Stimulated activated CD4-positive, alpha-beta T cell treated with anti-CD3 and anti-CD28 coated beads, Interleukin-15, amount 100 ng/mL, for 24 hours (primary cell): ENCODE data around the gene CELF1.

Experiments
- DNase-seq: peaks from one replicate; pipeline ENCODE4 v3.0.0-alpha.2; 2020

The CELF1 gene

GRCh38 chr11:47507563-47508239 lies 45.2 kb downstream of the CELF1 start:
- DNase-seq, result no peak

DNA sequence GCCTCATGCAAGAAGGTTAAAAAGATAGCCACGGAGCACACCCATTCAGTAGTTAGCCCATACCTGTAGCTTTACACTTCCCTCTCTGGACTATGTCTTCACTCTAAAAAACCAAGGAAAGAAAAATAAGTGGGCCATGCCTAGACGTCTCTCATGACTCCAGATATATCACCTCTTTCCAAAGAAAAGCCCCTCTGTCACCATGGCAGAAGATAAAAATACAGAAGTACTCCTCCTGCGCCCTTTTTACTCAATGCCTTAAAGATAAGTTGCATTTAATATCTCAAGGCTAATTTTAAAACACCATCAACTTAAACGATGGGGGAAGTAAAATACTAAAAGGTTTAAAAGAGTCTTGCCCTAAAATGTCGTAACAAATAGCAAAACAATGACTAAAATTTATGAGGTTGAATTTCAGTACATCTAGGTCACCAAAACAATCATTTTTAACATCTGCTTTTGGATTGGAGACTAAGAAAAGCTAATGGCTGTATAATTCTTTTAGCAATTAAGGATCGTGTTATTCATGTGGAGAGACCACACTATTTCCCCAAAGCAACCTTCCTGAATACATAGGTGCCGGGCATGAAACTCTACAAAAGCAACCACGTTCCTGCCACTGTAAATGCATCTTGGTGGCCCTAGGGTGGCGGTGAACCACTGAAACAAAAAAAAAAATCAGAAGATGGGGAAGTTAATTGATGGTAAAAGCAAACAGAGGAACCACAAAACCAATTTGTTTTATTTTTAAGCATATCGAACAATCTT lies 46.0 kb downstream of the CELF1 start:
- DNase-seq, result no peak

GRCh38 chr11:47506373-47506772 lies 46.6 kb downstream of the CELF1 start:
- no peak for DNase-seq

GRCh38 chr11:47504910-47505309 lies 48.0 kb downstream of the CELF1 start:
- DNase-seq, result no peak

DNA sequence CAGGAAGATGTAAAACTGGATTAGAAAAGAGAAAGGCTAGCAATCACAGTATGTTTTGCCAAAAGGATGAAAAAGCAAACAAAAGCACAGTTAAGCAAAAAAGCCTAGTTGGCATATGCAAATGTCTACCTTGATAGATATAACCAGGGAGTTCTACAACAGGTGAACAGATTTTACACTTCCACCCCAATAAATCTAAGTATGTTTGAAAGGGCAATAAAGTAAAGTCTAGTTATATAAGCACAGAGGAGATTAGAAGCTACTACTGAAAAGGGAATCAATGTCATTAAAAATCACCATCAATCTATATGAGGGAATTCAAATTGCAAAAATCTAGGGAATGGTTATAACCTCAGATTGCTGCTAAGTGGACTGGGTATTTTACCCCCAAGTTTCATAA lies 49.7 kb downstream of the CELF1 start:
- DNase-seq, result no peak

GRCh38 chr11:47502767-47503166 lies 50.2 kb downstream of the CELF1 start:
- DNase-seq, result no peak

- DNase-seq, result no peak
Observed at GRCh38 chr11:47501101-47501500, 51.8 kb downstream of the CELF1 start.

DNA sequence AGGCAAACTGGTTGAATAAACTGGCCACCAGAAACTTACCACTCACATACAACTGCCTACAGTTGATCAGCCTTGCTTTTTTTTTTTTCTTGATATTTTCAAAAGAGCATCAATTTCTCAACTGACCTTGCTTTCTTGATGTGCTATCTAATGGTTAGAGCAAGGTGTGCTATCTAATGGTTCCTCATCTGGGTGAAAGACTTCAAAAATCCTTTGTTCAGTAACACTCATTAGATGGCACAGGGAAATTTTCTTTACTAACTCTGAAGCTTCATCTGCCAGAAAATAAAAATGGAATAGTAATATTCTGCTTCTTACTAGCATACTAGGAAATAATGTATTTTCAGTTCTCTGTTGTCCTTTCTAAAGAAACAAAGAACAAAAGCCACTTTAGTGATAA lies 52.8 kb downstream of the CELF1 start:
- no peak for DNase-seq

GRCh38 chr11:47499614-47500013 lies 53.3 kb downstream of the CELF1 start:
- DNase-seq, result no peak

- no peak for DNase-seq
Observed at GRCh38 chr11:47499161-47499560, 53.8 kb downstream of the CELF1 start.

DNA sequence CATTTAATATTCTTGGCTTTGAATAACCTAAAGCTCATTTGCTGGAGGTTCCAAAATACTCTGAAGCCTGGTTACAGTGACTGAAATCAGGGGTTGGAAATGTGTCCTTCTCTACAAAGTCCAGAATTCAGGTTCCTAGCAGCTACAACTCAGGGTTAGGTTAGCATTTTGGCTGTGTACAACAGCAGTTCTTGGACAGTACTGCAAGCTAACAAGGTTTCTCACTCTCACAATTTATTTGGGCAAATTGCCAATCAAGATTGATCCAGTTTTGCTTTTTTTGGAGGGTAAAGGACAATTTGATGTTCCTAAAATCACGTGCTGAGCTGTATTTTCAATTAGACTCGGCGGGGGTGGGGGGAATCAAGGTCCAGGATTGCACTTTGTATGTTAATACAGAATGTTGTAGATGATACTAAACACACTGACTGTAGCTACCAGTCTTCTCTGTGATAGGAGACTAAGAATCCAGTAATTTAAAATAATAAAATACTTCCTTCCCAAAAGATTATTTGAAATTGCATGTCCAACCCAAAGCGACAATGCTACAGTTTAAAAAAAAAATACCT lies 54.3 kb downstream of the CELF1 start:
- DNase-seq, result no peak

DNA sequence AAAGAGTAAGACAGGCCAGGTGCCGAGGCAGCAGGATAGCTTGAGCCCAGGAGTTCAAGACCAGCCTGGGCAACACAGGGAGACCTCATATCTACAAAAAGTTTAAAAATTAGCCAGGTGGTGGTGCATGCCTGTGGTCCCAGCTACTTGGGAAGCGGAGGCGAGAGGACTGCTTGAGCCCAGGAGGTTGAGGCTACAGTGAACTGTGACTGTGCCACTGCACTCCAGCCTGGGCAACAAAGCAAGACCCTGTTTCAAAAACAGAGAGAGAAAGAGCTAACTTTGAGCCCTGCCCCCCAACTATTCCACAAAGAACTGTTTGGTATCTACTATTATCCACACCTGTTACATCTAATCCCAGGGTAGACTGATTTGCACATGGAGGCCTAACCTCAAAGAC lies 54.8 kb downstream of the CELF1 start:
- DNase-seq, result no peak

- no peak for DNase-seq
Observed at GRCh38 chr11:47496808-47497207, 56.1 kb downstream of the CELF1 start.

DNA sequence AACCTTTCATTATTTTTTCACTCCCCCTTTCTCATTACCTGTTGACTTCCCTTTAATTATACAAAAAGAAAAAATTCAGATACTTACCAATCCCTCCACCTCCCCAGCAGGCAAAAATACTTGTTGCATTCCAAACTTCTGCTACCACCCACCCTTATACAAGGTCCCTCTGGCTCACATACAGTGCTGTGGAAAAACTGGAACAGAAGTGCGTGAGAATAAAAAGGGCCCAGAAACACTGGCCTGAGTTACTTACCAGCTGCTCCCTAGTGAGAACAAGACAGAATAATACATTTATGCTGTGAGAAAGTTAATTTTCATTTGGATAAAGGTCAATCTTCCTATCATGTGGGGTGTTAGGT lies 57.1 kb downstream of the CELF1 start:
- DNase-seq, result no peak

- DNase-seq, result no peak
Observed at GRCh38 chr11:47495011-47495855, 57.7 kb downstream of the CELF1 start.

DNA sequence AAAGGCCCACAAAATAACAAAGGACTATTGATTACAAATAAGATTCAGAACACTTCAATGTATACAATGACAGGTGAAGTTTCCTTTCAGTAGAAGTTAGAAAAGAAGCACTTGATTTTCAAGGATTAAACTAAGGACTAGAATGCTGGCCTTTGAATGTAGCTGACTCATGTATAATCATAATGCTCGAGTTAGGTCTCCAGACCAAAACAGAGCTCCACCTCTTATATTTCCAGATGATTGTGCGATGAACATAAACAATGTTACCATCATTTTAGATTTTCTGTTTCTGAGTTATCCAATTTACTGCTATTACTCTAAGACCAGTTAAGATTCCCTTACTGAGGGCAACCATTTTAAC lies 63.6 kb downstream of the CELF1 start:
- DNase-seq, result no peak

DNA sequence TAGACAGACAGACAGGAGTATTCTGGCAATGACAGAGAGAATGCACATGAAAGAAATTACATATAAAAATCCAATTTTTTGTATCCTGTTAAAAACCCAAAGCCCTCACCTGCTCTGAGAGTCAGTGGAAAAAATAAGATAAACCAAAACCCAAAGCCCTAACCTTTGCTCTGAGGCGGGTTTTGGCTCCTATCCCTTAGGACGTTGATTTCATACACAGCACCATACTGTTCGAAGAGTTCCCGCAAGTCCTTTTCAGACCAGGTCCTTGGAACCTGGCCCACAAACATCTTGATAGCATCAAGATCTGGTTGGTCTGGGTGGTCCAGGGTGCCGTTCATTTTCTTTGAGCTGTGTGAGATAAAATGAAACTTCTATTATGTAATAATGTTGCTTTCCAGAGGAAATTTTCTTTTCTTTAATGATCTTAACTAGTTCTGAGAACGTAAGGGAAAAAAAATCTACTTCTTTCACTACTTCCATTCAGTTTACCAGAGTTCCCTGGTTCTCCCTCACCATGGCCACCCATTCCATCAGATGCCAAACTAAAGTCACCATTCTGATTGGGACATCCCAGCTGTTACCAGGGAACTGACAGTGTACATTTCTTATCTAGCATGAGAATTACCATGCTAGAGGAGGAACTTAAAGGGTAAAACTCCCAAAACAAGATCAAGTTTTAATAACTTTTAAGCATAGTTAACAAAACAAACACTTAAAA lies 64.1 kb downstream of the CELF1 start:
- no peak for DNase-seq

- no peak for DNase-seq
Observed at GRCh38 chr11:47488111-47488510, 64.8 kb downstream of the CELF1 start.

DNA sequence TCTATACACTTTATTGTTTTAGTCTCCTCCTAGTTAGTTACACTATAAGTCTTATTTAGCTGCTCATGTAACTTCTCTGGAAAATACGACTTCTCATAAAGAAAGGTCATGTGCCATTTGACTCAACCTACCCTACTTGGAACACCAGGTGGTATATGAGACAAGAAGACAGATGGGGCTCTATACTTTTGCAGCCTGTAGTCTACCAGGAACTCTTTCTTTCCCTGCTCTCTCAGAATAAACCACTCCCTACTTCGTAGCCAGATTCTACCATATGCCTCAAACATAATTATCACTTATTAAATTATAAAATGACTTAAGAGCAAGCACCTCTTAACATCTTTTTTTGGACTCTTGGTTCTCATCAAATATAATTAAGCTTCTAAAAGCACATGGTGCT lies 65.5 kb downstream of the CELF1 start:
- DNase-seq, result no peak

DNA sequence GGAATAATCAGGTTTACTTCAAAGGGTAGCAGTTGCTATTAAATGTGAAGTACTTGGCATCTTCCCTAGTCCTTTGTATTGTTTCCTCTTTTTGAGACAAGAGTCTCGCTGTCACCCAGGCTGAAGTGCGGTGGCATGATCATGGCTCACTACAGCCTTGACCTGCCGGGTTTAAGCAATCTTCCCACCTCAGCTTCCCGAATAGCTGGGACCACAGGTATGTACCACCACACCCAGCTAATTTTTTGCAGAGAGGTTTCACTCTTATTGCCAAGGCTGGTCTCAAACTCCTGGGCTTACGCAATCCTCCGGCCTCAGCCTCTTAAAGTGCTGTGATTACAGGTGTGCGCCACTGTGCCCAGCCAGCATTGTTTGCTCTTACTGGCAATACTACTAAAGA lies 67.8 kb downstream of the CELF1 start:
- DNase-seq, result no peak

- DNase-seq, result no peak
Observed at GRCh38 chr11:47483457-47483856, 69.5 kb downstream of the CELF1 start.

GRCh38 chr11:47480762-47481161 lies 72.2 kb downstream of the CELF1 start:
- DNase-seq, result no peak
